Mesothelial cell of epicardium (in vitro differentiated cells): ENCODE measurements around the gene PTPRG. TPM values are rescaled to one million over a fixed set of nuclear protein-coding genes. Genes with fewer than 3 reads are reported as not detected.

ENCODE experiments used
- DNase-seq, 2 experiments: peaks; one replicate each; pipeline ENCODE4 v3.0.0; 2021; ENCODE audit warnings: low spot score in 2 of 2; ENCODE audit not compliant: unreplicated experiment in 2 of 2
- H3K27ac Mint-ChIP-seq: 2 replicates; pipeline ENCODE4 v1.8.0; 2021; ENCODE audit warnings: mixed read lengths
- H3K27me3 Mint-ChIP-seq: 2 replicates; pipeline ENCODE4 v1.8.0; 2021; ENCODE audit warnings: low read depth, mixed read lengths
- H3K36me3 Mint-ChIP-seq: 2 replicates; pipeline ENCODE4 v1.8.0; 2021; ENCODE audit warnings: mixed read lengths
- H3K4me1 Mint-ChIP-seq: 2 replicates; pipeline ENCODE4 v1.8.0; 2021; ENCODE audit warnings: mixed read lengths
- H3K4me3 Mint-ChIP-seq: 2 replicates; pipeline ENCODE4 v1.8.0; 2021; ENCODE audit warnings: mild to moderate bottlenecking, moderate library complexity, mixed read lengths
- H3K9me3 Mint-ChIP-seq: 2 replicates; pipeline ENCODE4 v1.8.0; 2021; ENCODE audit warnings: mixed read lengths
- CTCF ChIP-seq: fragments of 200-600 bp; sonication (generic); IDR thresholded peaks from one replicate; pipeline ENCODE4 v1.5.0; 2021; ENCODE audit warnings: antibody characterized with exemption; ENCODE audit not compliant: unreplicated experiment
- total RNA-seq: library from RNA; stranded (reverse); gene quantifications from 3 replicates; pipeline ENCODE4 v1.2.1, GENCODE V29; 2021

The PTPRG gene
- total RNA-seq, 1 donor from 2014 or later: 40.4 TPM

- Mint-ChIP-seq H3K4me3 (no peak overlapping the region), H3K4me1 (peaks cover 6% of the 10 kb centered on the region), H3K36me3 (peaks cover 2% of the 10 kb centered on the region), H3K27me3 (no peaks in the 10 kb centered on the region), H3K9me3 (peaks cover 8% of the 10 kb centered on the region), H3K27ac (no peak overlapping the region)
- no peak for TF ChIP-seq CTCF
- no peak for DNase-seq
Measured at GRCh38 chr3:61605589-61606175, 44.3 kb downstream of the PTPRG start.

- no peaks in the 10 kb centered on the region for H3K27me3 Mint-ChIP-seq
- TF ChIP-seq CTCF: no peak
- no peak overlapping the region for H3K27ac Mint-ChIP-seq
- H3K4me1 Mint-ChIP-seq: peaks cover 6% of the 10 kb centered on the region
- peaks cover 2% of the 10 kb centered on the region for H3K36me3 Mint-ChIP-seq
- peaks cover 8% of the 10 kb centered on the region for H3K9me3 Mint-ChIP-seq
- no peak overlapping the region for H3K4me3 Mint-ChIP-seq
- no peak for DNase-seq
Measured at GRCh38 chr3:61606196-61606595, 44.8 kb downstream of the PTPRG start.

- DNase-seq: no peak
- no peak overlapping the region for H3K27ac Mint-ChIP-seq
- no peak for TF ChIP-seq CTCF
- no peak overlapping the region for H3K4me3 Mint-ChIP-seq
- peaks cover 7% of the 10 kb centered on the region for H3K9me3 Mint-ChIP-seq
- H3K36me3 Mint-ChIP-seq: peaks cover 2% of the 10 kb centered on the region
- no peaks in the 10 kb centered on the region for H3K27me3 Mint-ChIP-seq
- H3K4me1 Mint-ChIP-seq: peaks cover 14% of the 10 kb centered on the region
Measured at GRCh38 chr3:61608072-61608471, 46.7 kb downstream of the PTPRG start.

- H3K9me3 Mint-ChIP-seq: peaks cover 2% of the 10 kb centered on the region
- peaks cover under 1% of the 10 kb centered on the region for H3K36me3 Mint-ChIP-seq
- no peak for DNase-seq
- no peak overlapping the region for H3K27ac Mint-ChIP-seq
- H3K4me3 Mint-ChIP-seq: no peak overlapping the region
- H3K27me3 Mint-ChIP-seq: no peaks in the 10 kb centered on the region
- peaks cover 19% of the 10 kb centered on the region for H3K4me1 Mint-ChIP-seq
- no peak for TF ChIP-seq CTCF
Measured at GRCh38 chr3:61608711-61609110, 47.3 kb downstream of the PTPRG start.

GRCh38 chr3:61610316-61610715 is 48.9 kb downstream of the PTPRG start:
- no peak for TF ChIP-seq CTCF
- H3K36me3 Mint-ChIP-seq: no peaks in the 10 kb centered on the region
- DNase-seq: no peak
- H3K27ac Mint-ChIP-seq: no peak overlapping the region
- H3K4me1 Mint-ChIP-seq: peaks cover 19% of the 10 kb centered on the region
- H3K9me3 Mint-ChIP-seq: no peaks in the 10 kb centered on the region
- H3K27me3 Mint-ChIP-seq: no peaks in the 10 kb centered on the region
- no peak overlapping the region for H3K4me3 Mint-ChIP-seq
